ENCODE data around the gene ANP32B.
A peak's percentile ranks its signal among the peaks of the same experiment; 100 is the strongest.
"Not testable (repeated sequence)": the region's sequence is repeated elsewhere in the genome, so short reads cannot be mapped to it uniquely, and the experiment has no call there.

ANP32B gene

DNA sequence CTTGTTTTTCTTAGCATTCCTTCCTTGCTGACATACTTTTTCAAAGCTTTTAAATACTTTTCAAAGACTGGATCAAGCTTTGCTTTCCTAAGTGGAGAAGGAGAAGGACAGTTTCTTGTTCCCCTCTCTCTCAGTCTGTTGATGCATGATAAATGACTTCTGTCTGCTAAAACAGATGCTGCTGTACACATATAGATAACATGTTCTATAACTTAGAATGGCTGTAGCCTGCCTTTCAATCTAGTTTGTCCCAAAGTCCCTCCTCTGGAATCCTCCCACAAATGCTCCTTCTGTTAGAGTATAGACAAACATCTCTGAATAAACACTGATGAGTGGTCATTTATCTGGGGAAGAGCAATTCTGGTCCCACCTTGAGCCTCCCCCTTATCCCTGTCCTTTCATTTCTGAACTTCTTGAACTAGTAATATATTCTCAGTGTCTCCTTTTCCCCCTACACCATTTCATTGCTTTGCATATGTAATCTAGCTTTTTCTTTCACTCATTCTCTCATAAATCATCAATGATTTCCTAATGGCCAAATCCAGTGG, 39.8 kb upstream of the ANP32B start:
- no peaks in the 10 kb centered on the region for H3K27me3 ChIP-seq (ENCODE audit: insufficient read depth, low read depth)
- H3K79me2 ChIP-seq (ENCODE audit: insufficient read depth, low read depth): no peaks in the 10 kb centered on the region
- peaks cover 11% of the 10 kb centered on the region for H3K4me1 ChIP-seq (ENCODE audit: low read depth, poor library complexity, severe bottlenecking)
- H3K36me3 ChIP-seq (ENCODE audit: insufficient read depth): no peaks in the 10 kb centered on the region
- H3K4me3 ChIP-seq (IDR thresholded peaks at IDR 0.05; ENCODE audit: insufficient read depth, low read depth, low read length): no peak overlapping the region
- no peak overlapping the region for H3K4me2 ChIP-seq
- no peak for TF ChIP-seq CTCF (conservative IDR thresholded peaks at IDR 0.05; ENCODE audit: low read depth, low read length)
- H2AFZ ChIP-seq (ENCODE audit: low read depth): no peak overlapping the region
- H4K20me1 ChIP-seq (ENCODE audit: insufficient read depth): no peaks in the 10 kb centered on the region
- H3K9ac ChIP-seq: no peak overlapping the region
- no peak overlapping the region for H3K27ac ChIP-seq

DNA sequence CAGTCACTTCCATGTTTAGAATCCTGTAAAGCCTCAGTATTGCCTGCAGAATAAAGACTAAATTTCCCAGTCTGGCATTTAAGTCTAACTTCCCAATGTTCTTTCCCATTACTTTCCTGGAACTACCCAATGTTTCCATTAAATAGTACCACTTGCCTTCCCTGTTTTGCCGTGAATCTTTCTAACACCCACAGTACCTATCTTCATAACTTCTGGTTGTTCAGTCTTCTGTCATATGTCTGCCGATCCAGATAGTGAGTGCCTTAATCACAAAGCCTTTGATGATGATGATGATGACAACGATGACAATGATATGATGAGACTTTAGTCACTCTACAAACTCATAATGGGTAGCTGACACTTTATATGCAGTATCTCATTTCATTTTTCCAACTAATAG, 38.5 kb upstream of the ANP32B start:
- H3K4me1 ChIP-seq (ENCODE audit: low read depth, poor library complexity, severe bottlenecking): no peaks in the 10 kb centered on the region
- H3K27ac ChIP-seq: no peak overlapping the region
- TF ChIP-seq CTCF (conservative IDR thresholded peaks at IDR 0.05; ENCODE audit: low read depth, low read length): no peak
- no peaks in the 10 kb centered on the region for H3K79me2 ChIP-seq (ENCODE audit: insufficient read depth, low read depth)
- no peak overlapping the region for H3K4me2 ChIP-seq
- H4K20me1 ChIP-seq (ENCODE audit: insufficient read depth): no peaks in the 10 kb centered on the region
- H3K36me3 ChIP-seq (ENCODE audit: insufficient read depth): no peaks in the 10 kb centered on the region
- H2AFZ ChIP-seq (ENCODE audit: low read depth): no peak overlapping the region
- no peak overlapping the region for H3K4me3 ChIP-seq (IDR thresholded peaks at IDR 0.05; ENCODE audit: insufficient read depth, low read depth, low read length)
- H3K27me3 ChIP-seq (ENCODE audit: insufficient read depth, low read depth): no peaks in the 10 kb centered on the region
- H3K9ac ChIP-seq: no peak overlapping the region

DNA sequence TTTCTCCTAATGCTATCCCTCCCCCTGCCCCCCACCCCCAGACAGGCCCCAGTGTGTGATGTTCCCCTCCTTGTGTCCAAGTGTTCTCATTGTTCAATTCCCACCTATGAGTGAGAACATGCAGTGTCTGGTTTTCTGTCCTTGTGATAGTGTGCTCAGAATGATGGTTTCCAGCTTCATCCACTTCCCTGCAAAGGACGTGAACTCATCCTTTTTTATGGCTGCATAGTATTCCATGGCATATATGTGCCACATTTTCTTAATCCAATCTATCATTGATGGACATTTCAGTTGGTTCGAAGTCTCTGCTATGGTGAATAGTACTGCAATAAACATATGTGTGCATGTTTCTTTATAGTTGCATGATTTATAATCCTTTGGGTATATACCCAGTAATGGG, 37.7 kb upstream of the ANP32B start:
- H3K4me1 ChIP-seq (ENCODE audit: low read depth, poor library complexity, severe bottlenecking); H2AFZ ChIP-seq (ENCODE audit: low read depth); H3K27me3 ChIP-seq (ENCODE audit: insufficient read depth, low read depth); H3K36me3 ChIP-seq (ENCODE audit: insufficient read depth); H3K4me3 ChIP-seq (IDR thresholded peaks at IDR 0.05; ENCODE audit: insufficient read depth, low read depth, low read length); H4K20me1 ChIP-seq (ENCODE audit: insufficient read depth); H3K79me2 ChIP-seq (ENCODE audit: insufficient read depth, low read depth); H3K4me2 ChIP-seq; H3K27ac ChIP-seq; H3K9ac ChIP-seq: not testable (repeated sequence)

- H3K9ac ChIP-seq; H3K79me2 ChIP-seq (ENCODE audit: insufficient read depth, low read depth); H3K4me3 ChIP-seq (IDR thresholded peaks at IDR 0.05; ENCODE audit: insufficient read depth, low read depth, low read length); H3K27me3 ChIP-seq (ENCODE audit: insufficient read depth, low read depth); H3K4me1 ChIP-seq (ENCODE audit: low read depth, poor library complexity, severe bottlenecking); H3K4me2 ChIP-seq; H2AFZ ChIP-seq (ENCODE audit: low read depth); H3K36me3 ChIP-seq (ENCODE audit: insufficient read depth); H4K20me1 ChIP-seq (ENCODE audit: insufficient read depth); H3K27ac ChIP-seq: not testable (repeated sequence)
Measured at GRCh38 chr9:97947094-97947493, 36.0 kb upstream of the ANP32B start.

DNA sequence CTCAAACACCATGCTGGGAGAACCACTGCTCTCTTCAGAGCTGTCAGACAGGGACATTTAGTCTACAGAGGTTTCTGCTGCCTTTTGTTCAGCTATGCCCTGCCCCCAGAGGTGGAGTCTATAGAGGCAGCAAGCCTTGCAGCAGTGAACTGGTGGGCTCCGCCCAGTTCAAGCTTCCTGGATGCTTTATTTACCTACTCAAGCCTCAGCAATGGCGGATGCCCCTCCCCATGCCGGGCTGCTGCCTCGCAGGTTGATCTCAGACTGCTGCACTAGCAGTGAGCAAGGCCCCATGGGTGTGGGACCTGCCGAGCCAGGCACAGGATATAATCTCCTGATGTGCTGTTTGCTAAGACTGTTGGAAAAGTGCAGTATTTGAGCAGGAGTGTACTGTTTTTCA, 32.3 kb upstream of the ANP32B start:
- H3K4me2 ChIP-seq: peak overlapping the region; percentile 43; the same call in 1 of the 2 replicates
- not testable (repeated sequence) for H3K27me3 ChIP-seq (ENCODE audit: insufficient read depth, low read depth); H3K36me3 ChIP-seq (ENCODE audit: insufficient read depth); H3K9ac ChIP-seq; H3K79me2 ChIP-seq (ENCODE audit: insufficient read depth, low read depth); H3K27ac ChIP-seq; H3K4me3 ChIP-seq (IDR thresholded peaks at IDR 0.05; ENCODE audit: insufficient read depth, low read depth, low read length); H4K20me1 ChIP-seq (ENCODE audit: insufficient read depth)
- peak overlapping the region; percentile 45 for H2AFZ ChIP-seq (ENCODE audit: low read depth)
- peaks cover 13% of the 10 kb centered on the region for H3K4me1 ChIP-seq (ENCODE audit: low read depth, poor library complexity, severe bottlenecking)

DNA sequence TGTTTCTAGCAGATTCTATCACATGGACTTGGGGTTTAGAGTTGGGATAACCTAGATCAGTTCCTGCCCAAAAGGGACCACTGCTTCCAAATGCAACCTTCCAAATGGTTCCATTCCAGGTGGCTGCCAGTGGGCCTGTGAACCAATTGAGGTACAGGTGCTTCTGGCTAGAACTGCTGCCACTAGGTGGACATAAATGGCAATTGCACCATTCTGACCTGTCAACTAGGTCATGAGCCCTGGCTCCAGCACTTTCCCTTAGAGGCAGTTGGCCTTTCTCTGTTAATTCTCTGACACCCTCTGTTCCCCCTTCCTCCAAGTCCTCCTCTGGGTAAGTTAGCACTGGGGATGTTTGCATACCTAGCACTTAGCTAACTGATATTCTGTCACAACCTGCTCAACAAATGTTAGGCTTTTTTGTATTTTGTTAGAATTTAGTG, 28.6 kb upstream of the ANP32B start:
- Histone ChIP-seq H3K4me1 (ENCODE audit: low read depth, poor library complexity, severe bottlenecking) (peaks cover 13% of the 10 kb centered on the region), H4K20me1 (ENCODE audit: insufficient read depth) (no peaks in the 10 kb centered on the region), H3K4me2 (no peak overlapping the region), H3K27ac (no peak overlapping the region), H2AFZ (ENCODE audit: low read depth) (no peak overlapping the region), H3K27me3 (ENCODE audit: insufficient read depth, low read depth) (no peaks in the 10 kb centered on the region), H3K4me3 (IDR thresholded peaks at IDR 0.05; ENCODE audit: insufficient read depth, low read depth, low read length) (no peak overlapping the region), H3K36me3 (ENCODE audit: insufficient read depth) (no peaks in the 10 kb centered on the region), H3K79me2 (ENCODE audit: insufficient read depth, low read depth) (no peaks in the 10 kb centered on the region), H3K9ac (no peak overlapping the region)
- TF ChIP-seq CTCF (conservative IDR thresholded peaks at IDR 0.05; ENCODE audit: low read depth, low read length): peak; percentile 86
